ENCODE data around the gene GPS2.

GRCh38 chr17:7312432-7313087 lies 2.6 kb downstream of the GPS2 start:
- TF ChIP-seq CTCF (IDR thresholded peaks at IDR 0.05) (no peak), POLR2A (IDR thresholded peaks at IDR 0.05) (no peak)
